ENCODE data around the gene RAD51B. TPM values are rescaled to one million over a fixed set of nuclear protein-coding genes. Genes with fewer than 3 reads are reported as not detected.

Gene RAD51B
- total and polyA plus RNA-seq, 9 of the 15 experiments (the other 6 are each of a cell fraction or from before 2014, with no cell fraction given) = 8.5 to 17.3 (median 11.3) TPM

DNA sequence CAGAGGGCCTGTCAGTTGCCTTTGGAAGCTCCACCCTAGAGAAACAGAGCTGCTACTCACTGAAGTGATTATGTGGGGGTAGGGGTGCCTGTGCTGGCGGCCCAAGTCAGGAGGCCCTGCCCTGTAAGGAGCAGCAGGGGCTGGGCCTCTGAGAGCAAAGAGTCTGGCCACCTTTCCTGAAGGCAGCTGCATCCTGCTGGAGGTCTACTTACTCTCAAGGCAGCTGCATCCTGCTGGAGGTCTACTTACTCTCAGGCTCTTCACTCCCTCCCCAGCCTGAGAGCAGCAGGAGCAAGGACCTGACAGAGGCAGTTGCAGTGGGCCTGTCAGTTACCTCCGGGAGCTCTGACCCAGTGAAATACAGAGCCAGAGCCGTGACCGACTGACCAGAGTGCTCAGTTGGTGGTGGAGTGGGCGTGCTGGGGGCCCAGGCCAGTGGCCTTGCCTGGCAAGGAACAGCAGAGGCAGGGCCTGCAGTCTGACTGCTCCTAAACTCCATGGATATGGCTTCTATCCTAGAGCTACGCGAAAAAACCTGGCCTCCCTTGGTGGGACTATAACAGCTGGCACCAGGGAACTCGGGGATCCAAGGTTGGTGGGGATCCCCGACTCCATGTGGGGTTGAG is 32.3 kb downstream of the RAD51B start:
- in situ Hi-C loops (cut with MboI) (no loop called here), intact Hi-C loops (cut with micrococcal nuclease) (no loop called here)
- ATAC-seq = no peak
- Histone ChIP-seq H3K9me1 (ENCODE audit: control insufficient read depth, insufficient read depth, low read length) (no peaks in the 10 kb centered on the region), H3K4me3 (no peak overlapping the region), H3K9ac (ENCODE audit: insufficient read depth in 1 of 2, low read depth in 2 of 2, low read length in 2 of 2) (no peak overlapping the region), H4K20me1 (replicated peaks; ENCODE audit: control insufficient read depth, insufficient read depth, low read length) (no peaks in the 10 kb centered on the region), H2AFZ (ENCODE audit: low read depth, low read length) (no peak overlapping the region), H3K36me3 (ENCODE audit: control insufficient read depth, insufficient read depth, low read length) (no peaks in the 10 kb centered on the region), H3K4me1 (replicated peaks in 1 of 2; ENCODE audit: control insufficient read depth in 2 of 2, insufficient read depth in 2 of 2, low read length in 2 of 2) (no peaks in the 10 kb centered on the region), H3K27ac (ENCODE audit: extremely low read depth, low read depth, low read length) (no peak overlapping the region), H3K4me2 (ENCODE audit: insufficient read depth, low read length) (no peak overlapping the region), H3K27me3 (ENCODE audit: control insufficient read depth in 2 of 2, insufficient read depth in 2 of 2, low read length in 2 of 2) (no peaks in the 10 kb centered on the region), H3K9me3 (replicated peaks; ENCODE audit: control insufficient read depth, insufficient read depth, low read depth, low read length) (no peaks in the 10 kb centered on the region), H3K79me2 (ENCODE audit: control insufficient read depth, insufficient read depth, low read length) (no peaks in the 10 kb centered on the region)
- POLR2A ChIA-PET = no interaction called here
- 60% methylated on average over 7 of the region's 9 CpGs for WGBS (ENCODE audit: insufficient coverage, low coverage, missing lambda C conversion rate)
- CTCF ChIA-PET (ENCODE audit: low intra/inter-chr PET ratio) = no interaction called here
- no peak for FAIRE-seq
- DNase-seq (ENCODE audit: extremely low read depth in 1 of 4, low spot score in 3 of 4) = no peak
- TF ChIP-seq DDX20 (tag; IDR thresholded peaks at IDR 0.05; ENCODE audit: low read depth) (no peak), XRCC5 (IDR thresholded peaks at IDR 0.05; ENCODE audit: low read depth, low read length) (no peak), ZNF445 (CRISPR knock-in tag; IDR thresholded peaks at IDR 0.05; ENCODE audit: low read depth) (no peak), ETS2 (tag; IDR thresholded peaks at IDR 0.05; ENCODE audit: borderline replicate concordance, poor library complexity, severe bottlenecking) (no peak)
- TF ChIP-seq, protein P1, sequence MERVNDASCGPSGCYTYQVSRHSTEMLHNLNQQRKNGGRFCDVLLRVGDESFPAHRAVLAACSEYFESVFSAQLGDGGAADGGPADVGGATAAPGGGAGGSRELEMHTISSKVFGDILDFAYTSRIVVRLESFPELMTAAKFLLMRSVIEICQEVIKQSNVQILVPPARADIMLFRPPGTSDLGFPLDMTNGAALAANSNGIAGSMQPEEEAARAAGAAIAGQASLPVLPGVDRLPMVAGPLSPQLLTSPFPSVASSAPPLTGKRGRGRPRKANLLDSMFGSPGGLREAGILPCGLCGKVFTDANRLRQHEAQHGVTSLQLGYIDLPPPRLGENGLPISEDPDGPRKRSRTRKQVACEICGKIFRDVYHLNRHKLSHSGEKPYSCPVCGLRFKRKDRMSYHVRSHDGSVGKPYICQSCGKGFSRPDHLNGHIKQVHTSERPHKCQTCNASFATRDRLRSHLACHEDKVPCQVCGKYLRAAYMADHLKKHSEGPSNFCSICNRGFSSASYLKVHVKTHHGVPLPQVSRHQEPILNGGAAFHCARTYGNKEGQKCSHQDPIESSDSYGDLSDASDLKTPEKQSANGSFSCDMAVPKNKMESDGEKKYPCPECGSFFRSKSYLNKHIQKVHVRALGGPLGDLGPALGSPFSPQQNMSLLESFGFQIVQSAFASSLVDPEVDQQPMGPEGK (CRISPR knock-in tag; IDR thresholded peaks at IDR 0.05; ENCODE audit: borderline replicate concordance) = no peak
- no TSS peak for BruUV-seq (replicated peaks)

Measured in K562 (cell line).